Neural progenitor cell (in vitro differentiated cells): Measurements from ENCODE around the gene LPAR4. TPM values are rescaled to one million over a fixed set of nuclear protein-coding genes. Genes with fewer than 3 reads are reported as not detected.
"Not testable (repeated sequence)": the region's sequence is repeated elsewhere in the genome, so short reads cannot be mapped to it uniquely, and the experiment has no call there.

Source experiments
- DNase-seq: peaks from one replicate; pipeline ENCODE4 v3.0.0-alpha.2; 2016; ENCODE audit warnings: low spot score
- H2AFZ ChIP-seq: fragments of 200-600 bp; sonication (generic); replicated peaks from 2 replicates; pipeline ENCODE4 v1.6.1; 2016; ENCODE audit warnings: antibody characterized with exemption
- H3F3A ChIP-seq: fragments of 200-600 bp; sonication (generic); 2 replicates; pipeline ENCODE4 v1.6.1; 2016; ENCODE audit warnings: antibody characterized with exemption, low read depth
- H3K27ac ChIP-seq: fragments of 200-600 bp; sonication (generic); 2 replicates; pipeline ENCODE4 v1.5.1; 2016; ENCODE audit warnings: mild to moderate bottlenecking
- H3K27me3 ChIP-seq: fragments of 200-600 bp; sonication (generic); 2 replicates; pipeline ENCODE4 v1.6.1; 2016; ENCODE audit warnings: mild to moderate bottlenecking, moderate library complexity
- H3K36me3 ChIP-seq: fragments of 200-600 bp; sonication (generic); 2 replicates; pipeline ENCODE4 v1.5.1; 2016
- H3K4me1 ChIP-seq: fragments of 200-600 bp; sonication (generic); 2 replicates; pipeline ENCODE4 v1.6.1; 2016; ENCODE audit warnings: mixed run types
- H3K4me2 ChIP-seq: fragments of 200-600 bp; sonication (generic); 2 replicates; pipeline ENCODE4 v1.6.1; 2016
- H3K4me3 ChIP-seq: fragments of 200-600 bp; sonication (generic); 2 replicates; pipeline ENCODE4 v1.5.1; 2016
- H3K79me2 ChIP-seq: fragments of 200-600 bp; sonication (generic); 2 replicates; pipeline ENCODE4 v1.6.1; 2016; ENCODE audit warnings: low read depth
- H3K9ac ChIP-seq: fragments of 200-600 bp; sonication (generic); 2 replicates; pipeline ENCODE4 v1.6.1; 2016
- H3K9me3 ChIP-seq: fragments of 200-600 bp; sonication (generic); 2 replicates; pipeline ENCODE4 v1.5.1; 2016; ENCODE audit warnings: low read depth
- H4K20me1 ChIP-seq: fragments of 200-600 bp; sonication (generic); 2 replicates; pipeline ENCODE4 v1.6.1; 2016; ENCODE audit warnings: low read depth
- H3K27ac Mint-ChIP-seq: 3 replicates; pipeline ENCODE4 v1.8.0; 2021; ENCODE audit warnings: mixed read lengths
- H3K27me3 Mint-ChIP-seq: 2 replicates; pipeline ENCODE4 v1.8.0; 2022; ENCODE audit warnings: low read depth, mild to moderate bottlenecking, inconsistent platforms, moderate library complexity, mixed read lengths; ENCODE audit not compliant: insufficient read depth
- H3K36me3 Mint-ChIP-seq: 3 replicates; pipeline ENCODE4 v1.8.0; 2021; ENCODE audit warnings: mixed read lengths
- H3K4me1 Mint-ChIP-seq: 3 replicates; pipeline ENCODE4 v1.8.0; 2021; ENCODE audit warnings: mixed read lengths
- H3K4me3 Mint-ChIP-seq: 3 replicates; pipeline ENCODE4 v1.8.0; 2021; ENCODE audit warnings: mild to moderate bottlenecking, moderate library complexity, mixed read lengths
- H3K9me3 Mint-ChIP-seq: 3 replicates; pipeline ENCODE4 v1.8.0; 2020; ENCODE audit warnings: mixed read lengths
- CTCF ChIP-seq: fragments of 200-600 bp; sonication (generic); IDR thresholded peaks from 2 replicates; pipeline ENCODE4 v1.5.1; 2017; ENCODE audit warnings: antibody characterized with exemption, mild to moderate bottlenecking
- EZH2 ChIP-seq: fragments of 200-600 bp; sonication (generic); IDR thresholded peaks from 2 replicates; pipeline ENCODE4 v1.6.1; 2017; ENCODE audit warnings: antibody characterized with exemption, mild to moderate bottlenecking, moderate library complexity
- EZH2phosphoT487 ChIP-seq: fragments of 200-600 bp; sonication (generic); IDR thresholded peaks from 2 replicates; pipeline ENCODE4 v1.6.1; 2017; ENCODE audit warnings: antibody characterized with exemption
- total RNA-seq: library from RNA; depleted of rRNA; stranded (reverse); fragments of >200 nt; gene quantifications from 2 replicates; pipeline ENCODE4 v1.2.3, GENCODE V29; 2015; ENCODE audit warnings: low replicate concordance

The LPAR4 gene
- total RNA-seq, 1 donor from 2014 or later: 63.6 TPM

- Mint-ChIP-seq H3K27ac (no peak overlapping the region), H3K4me1 (no peaks in the 10 kb centered on the region), H3K36me3 (no peaks in the 10 kb centered on the region), H3K4me3 (no peak overlapping the region), H3K9me3 (peaks cover 12% of the 10 kb centered on the region), H3K27me3 (no peaks in the 10 kb centered on the region)
- no peaks in the 10 kb centered on the region for H3K27me3 ChIP-seq
- H2AFZ ChIP-seq: no peak overlapping the region
- no peak overlapping the region for H3K4me3 ChIP-seq
- no peaks in the 10 kb centered on the region for H4K20me1 ChIP-seq
- H3K36me3 ChIP-seq: no peaks in the 10 kb centered on the region
- no peak overlapping the region for H3K27ac ChIP-seq
- TF ChIP-seq EZH2 (no peak), EZH2phosphoT487 (no peak), CTCF (no peak)
- no peaks in the 10 kb centered on the region for H3F3A ChIP-seq
- no peaks in the 10 kb centered on the region for H3K79me2 ChIP-seq
- DNase-seq: no peak
- H3K9me3 ChIP-seq: no peaks in the 10 kb centered on the region
- H3K9ac ChIP-seq: no peak overlapping the region
- no peaks in the 10 kb centered on the region for H3K4me1 ChIP-seq
- no peak overlapping the region for H3K4me2 ChIP-seq
Observed at GRCh38 chrX:78801522-78801921, 54.0 kb downstream of the LPAR4 start.

- H3K36me3 Mint-ChIP-seq, H3K9ac ChIP-seq, DNase-seq, H3K4me1 ChIP-seq, H3K27me3 Mint-ChIP-seq, H3K36me3 ChIP-seq, H3K4me3 Mint-ChIP-seq, H3K79me2 ChIP-seq, H3K27ac Mint-ChIP-seq, H3K27ac ChIP-seq, H3F3A ChIP-seq, H3K27me3 ChIP-seq, H3K4me1 Mint-ChIP-seq, H2AFZ ChIP-seq, H4K20me1 ChIP-seq, H3K9me3 ChIP-seq, H3K4me2 ChIP-seq, H3K4me3 ChIP-seq: not testable (repeated sequence)
- peaks cover 12% of the 10 kb centered on the region for H3K9me3 Mint-ChIP-seq
Observed at GRCh38 chrX:78802526-78802925, 55.0 kb downstream of the LPAR4 start.

Other genes with a start within 250 kb of the LPAR4 start
- not detected in 2 replicates for gene RTL3, start 88.4 kb upstream of the LPAR4 start, total RNA-seq
- not detected in 2 replicates for gene P2RY10, start 197.7 kb downstream of the LPAR4 start, total RNA-seq